ENCODE measurements around the gene ATP8B2. TPM values are rescaled to one million over a fixed set of nuclear protein-coding genes. Genes with fewer than 3 reads are reported as not detected.
A peak's percentile ranks its signal among the peaks of the same experiment; 100 is the strongest.
"Not testable (repeated sequence)": the region's sequence is repeated elsewhere in the genome, so short reads cannot be mapped to it uniquely, and the experiment has no call there.

ATP8B2 gene
- total RNA-seq, 1 donor from 2014 or later: 40.4 TPM

GRCh38 chr1:154323493-154323892 is 1.8 kb upstream of the ATP8B2 start:
- DNase-seq: no peak

GRCh38 chr1:154324241-154324640 is 1.1 kb upstream of the ATP8B2 start:
- no peak for DNase-seq

DNA sequence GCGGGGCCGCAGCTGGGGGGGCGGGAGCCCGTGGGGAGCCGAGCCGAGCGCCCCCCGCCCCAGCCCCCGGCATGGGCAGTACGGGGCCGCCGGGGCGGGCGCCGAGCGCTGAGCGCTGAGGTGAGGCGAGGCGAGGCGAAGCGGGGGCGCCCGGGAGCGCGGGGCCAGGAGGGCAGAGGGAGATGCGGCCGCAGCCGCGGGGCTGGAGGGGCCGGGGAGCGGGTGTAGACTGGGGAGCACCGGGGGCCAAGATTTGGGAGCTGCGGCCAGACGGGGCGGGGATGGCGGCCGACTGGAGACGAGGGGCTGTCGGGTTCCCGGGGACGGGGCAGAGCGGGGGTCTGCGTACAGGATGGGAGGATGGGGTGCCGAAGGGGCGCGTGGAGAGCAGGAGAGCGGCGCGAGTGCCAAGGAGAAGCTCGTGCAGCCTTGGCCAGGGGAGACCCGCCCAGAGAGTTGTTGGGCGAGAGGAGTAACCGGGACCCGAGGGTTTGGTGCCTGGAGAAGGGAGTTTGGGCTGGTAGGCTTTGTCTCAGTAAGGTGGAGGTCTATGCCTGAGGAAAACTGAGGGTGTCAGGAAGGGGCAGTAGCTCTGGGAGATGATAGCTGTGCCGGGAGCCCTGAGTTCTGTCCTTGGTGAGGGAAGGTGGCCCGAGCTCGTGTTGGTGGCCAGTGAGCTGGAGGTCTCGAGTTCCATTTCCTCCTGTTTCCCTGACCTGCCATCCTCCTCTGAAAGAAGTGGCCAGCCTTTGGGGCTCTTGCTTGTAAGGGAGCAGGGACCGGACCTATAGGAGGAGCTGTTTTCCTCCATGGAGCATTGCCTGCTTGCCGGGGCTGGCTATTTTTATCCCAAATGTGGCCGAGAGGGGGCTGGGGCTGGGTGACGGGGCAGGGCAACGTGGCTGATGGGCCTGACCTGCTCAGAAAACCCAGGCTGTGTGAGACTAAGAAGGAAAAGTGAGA is 539 bp downstream of the ATP8B2 start:
- DNase-seq: peak; percentile 58

DNA sequence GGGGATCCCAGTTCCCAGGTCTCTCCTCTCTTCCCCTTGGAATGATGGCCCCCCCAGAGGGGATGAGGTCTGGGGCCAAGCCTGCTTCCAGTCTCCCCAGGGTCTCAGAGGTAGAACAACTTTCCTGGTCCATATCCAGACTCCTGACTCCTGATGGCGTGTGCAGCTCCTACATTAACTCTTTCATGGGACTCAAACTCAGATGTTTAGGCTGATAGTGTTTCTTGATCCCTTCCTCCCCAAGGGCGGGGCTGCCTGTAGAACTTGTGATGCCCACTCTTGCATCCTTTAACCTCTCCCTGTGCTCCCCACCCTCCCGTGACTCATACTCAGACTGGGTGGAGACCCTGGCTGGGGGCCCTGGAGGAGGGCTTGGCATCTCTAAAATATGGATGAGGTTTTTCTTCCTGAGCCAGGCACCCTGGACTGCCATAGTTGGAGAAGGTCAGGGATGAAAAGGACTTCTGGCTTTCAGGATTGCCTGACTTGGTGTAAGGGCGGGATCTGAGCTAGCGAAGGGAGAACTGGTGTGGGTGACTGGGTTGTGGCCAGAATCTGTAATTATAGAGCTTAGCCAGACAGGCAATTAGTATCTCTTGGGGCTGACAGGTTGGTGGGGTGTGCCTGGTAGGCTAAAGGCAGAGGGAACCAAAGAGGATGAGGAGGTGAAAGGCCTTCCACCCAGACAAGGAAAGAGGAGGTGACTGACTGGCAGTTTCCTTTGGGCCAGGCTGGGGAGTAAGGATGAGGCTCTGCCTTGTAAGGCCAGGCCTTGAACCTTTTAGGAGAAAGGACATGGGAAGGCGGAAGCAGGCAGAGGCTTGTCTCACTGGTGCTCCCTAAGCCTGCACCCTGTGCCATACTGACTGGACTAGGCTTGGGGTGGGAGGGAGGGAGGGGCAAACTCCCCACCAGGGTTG is 1.5 kb downstream of the ATP8B2 start:
- DNase-seq: peak; percentile 43

DNA sequence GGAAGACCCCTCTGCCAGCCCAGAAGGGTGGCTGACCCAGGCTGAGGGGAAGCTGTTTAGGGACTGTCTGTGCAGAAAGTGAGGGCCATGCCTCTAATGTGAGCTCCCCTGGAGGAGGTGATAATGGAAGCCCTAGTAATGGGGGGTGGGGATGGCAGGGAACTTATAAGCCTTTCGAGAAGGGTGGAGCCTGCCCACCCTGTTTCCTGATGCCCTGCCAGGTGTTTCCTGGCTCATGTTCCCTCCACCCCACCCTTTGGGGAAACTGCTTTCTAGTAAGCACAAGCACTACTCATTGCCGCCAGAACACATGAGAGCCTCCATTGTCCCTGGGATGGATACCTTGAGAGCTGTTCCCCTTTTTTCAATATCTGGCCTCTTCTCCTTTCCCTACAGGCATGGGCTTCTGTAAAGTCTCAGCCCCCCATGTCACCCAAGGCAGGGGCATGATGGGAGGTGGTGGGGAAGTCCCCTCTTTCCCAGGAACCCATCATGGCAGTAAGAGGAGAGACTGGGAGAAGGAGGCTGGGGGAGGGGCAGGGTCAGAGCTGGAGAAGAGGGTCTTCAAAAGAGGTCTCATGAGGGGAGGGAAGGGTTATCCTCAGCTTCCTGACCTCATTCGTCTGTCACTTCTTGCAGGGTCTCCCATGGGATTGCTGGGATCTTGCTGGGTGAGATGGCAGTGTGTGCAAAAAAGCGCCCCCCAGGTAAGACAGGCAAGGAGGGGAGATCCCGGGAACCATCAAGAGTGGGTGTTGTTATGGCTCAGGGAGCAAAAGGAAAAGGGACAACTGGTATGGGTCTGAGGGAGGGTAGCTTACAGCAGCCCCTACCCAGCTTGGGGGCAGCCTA is 2.4 kb downstream of the ATP8B2 start:
- DNase-seq: no peak

- DNase-seq: peak; percentile 54
Measured at GRCh38 chr1:154328318-154329151, 3.2 kb downstream of the ATP8B2 start.

DNA sequence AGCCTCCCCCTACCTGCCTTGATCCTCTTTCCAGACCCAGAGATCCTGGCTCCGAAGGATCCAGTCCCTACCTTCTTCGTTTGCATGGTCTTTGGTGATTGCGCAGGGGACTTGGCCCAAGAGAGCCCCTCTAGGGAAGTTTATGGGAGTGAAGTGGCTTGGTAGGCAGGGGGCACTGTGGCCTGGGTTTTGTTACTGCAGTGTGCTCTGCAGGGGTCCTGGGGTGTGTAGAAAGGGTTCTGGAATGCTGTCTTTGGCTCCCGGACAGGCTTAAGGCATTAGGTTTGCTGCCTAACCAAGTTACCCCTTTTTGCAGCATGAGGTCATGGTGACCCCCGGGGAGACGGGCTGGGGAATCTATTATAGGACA is 3.8 kb downstream of the ATP8B2 start:
- no peak for DNase-seq

- no peak for DNase-seq
Measured at GRCh38 chr1:154329551-154330131, 4.3 kb downstream of the ATP8B2 start.

GRCh38 chr1:154330669-154331068 is 5.3 kb downstream of the ATP8B2 start:
- DNase-seq: no peak

DNA sequence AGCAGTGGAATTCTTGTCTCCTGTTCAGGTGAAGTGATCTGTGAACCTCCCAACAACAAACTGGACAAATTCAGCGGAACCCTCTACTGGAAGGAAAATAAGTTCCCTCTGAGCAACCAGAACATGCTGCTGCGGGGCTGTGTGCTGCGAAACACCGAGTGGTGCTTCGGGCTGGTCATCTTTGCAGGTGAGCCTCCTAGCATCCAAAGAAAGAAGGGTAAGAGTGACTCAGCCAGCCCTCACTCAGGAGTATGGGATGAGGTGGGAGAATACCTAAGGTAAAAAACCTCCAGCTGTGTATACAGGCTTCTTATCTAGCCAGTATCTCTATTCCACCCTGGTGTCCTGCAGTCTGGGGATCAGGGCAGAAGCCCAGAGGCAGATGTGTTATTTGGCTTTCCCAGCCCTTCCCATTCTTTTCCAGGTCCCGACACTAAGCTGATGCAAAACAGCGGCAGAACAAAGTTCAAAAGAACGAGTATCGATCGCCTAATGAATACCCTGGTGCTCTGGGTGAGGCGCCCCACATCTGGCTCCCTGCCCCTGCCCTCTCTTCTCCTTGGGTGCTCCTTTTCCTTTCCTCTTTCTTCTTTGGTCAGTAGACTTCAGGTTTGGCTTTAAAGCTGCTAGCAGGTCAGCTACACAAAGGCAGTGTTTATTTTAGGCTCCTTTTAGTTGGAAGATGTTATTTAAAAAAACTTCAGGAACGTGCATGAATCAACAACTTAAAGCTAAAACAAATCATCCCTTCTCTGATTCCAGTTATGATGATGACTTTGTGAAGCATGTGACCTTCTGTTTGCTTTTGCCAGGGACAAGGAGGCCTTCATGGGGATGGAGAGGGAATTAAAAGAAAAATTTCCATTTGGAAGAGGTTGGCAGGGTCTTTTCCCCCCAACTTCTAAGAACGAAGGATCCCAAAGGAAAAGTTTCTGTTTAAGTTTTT is 9.0 kb downstream of the ATP8B2 start:
- no peak for DNase-seq

DNA sequence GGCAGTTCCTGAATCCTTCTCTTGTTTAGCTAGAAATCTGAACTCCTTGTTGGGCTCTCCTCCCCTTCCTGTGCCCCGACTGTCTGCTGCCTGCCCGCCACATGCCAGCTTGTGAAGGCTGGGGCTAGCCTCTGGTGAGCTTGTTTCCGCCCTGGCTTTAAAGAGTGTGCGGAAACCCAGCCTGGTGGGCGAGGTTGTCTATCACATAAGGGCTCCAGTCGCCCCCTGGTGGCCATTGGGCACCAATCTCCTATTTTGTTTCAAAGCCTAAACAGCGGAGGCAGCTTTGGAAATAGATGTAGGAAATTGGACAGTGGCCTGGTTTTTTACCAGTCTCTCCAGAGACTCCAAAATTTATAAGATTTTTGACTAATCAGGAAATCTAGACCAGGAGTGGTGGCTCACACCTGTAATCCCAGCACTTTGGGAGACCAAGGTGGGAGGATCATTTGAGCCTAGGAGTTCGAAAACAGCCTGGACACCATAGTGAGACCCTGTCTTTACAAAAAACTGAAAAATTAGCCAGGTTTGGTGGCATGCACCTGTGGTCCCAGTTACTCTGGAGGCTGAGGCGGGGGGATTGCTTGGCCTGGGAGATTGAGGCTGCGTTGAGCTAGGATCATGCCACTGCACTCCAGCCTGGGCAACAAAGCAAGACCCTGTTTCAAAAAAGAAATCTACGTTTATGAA is 9.8 kb downstream of the ATP8B2 start:
- peak; percentile 69 for DNase-seq

DNA sequence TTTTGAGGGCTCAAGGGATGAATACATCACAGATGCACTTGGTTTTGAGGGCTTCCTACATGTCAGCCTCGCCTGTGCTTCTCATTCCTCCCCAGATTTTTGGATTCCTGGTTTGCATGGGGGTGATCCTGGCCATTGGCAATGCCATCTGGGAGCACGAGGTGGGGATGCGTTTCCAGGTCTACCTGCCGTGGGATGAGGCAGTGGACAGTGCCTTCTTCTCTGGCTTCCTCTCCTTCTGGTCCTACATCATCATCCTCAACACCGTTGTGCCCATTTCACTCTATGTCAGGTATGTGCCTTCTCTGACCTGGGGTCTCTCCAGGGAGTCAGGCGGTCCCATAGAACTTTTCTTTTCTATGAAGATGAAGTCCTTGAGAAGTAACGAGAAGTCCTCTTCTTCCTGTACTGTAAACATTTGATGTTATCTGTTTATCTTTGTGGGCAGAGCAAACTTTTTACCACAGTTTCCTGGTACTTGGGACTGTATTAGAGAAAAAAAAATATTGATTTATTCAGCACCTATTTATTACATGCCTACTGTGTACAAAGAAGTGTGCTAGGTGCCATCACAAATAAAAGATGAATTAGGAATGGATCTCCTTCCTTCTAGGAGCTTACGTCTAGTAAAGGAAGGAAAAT is 12.0 kb downstream of the ATP8B2 start:
- DNase-seq: no peak

DNA sequence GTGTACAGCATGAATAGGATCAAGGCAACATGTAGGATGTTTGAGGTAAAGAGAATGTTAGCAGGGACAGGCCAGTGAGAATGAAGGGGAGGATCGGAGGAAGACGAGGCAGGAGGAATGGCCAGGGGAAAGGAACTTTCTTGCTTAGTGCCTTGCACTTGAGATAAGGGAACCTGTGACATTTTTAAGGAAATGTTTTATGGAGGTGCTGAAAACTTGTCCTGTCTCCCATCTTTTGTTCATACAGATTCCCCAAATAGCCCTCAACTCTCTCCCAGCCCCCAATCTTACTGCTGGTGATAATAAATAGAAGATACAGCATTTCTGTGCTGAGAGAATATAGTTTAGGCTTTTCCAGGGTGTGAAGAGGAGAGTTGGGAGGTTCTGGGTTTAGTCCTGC is 13.6 kb downstream of the ATP8B2 start:
- DNase-seq: no peak

DNA sequence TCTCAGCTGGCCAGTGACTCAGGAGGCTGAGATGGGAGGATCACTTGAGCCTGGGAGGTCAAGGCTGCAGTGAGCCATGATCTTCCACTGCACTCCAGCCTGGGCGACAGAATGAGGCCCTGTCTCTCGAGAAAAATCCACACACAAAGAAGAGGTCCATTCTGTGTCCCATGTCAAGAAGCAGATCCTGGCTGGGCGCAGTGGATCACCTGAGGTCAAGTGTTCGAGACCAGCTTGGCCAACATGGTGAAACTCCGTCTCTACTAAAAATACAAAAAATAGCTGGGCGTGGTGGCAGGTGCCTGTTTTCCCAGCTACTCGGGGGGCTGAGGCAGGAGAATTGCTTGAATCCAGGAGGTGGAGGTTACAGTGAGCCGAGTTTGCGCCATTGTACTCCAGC is 16.0 kb downstream of the ATP8B2 start:
- DNase-seq: not testable (repeated sequence)

DNA sequence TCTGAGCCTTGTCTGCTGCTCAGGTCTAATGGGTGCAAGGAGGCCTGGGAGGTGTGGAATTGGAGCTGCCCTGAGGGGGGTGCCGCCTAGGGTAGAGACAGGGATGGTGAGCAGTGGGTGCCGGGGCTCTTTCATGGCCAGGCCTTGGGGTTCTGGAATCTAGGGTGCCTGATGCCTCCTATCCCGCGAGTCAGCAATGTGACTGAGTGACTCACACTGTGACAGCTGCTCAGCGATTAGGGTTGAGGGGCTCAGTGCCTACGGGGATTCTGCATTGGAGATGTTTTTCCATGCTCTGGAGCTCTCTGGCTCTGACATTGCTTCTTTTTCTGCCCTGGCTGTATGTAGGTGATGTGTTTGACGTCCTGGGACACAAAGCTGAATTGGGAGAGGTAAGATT is 16.8 kb downstream of the ATP8B2 start:
- no peak for DNase-seq

DNA sequence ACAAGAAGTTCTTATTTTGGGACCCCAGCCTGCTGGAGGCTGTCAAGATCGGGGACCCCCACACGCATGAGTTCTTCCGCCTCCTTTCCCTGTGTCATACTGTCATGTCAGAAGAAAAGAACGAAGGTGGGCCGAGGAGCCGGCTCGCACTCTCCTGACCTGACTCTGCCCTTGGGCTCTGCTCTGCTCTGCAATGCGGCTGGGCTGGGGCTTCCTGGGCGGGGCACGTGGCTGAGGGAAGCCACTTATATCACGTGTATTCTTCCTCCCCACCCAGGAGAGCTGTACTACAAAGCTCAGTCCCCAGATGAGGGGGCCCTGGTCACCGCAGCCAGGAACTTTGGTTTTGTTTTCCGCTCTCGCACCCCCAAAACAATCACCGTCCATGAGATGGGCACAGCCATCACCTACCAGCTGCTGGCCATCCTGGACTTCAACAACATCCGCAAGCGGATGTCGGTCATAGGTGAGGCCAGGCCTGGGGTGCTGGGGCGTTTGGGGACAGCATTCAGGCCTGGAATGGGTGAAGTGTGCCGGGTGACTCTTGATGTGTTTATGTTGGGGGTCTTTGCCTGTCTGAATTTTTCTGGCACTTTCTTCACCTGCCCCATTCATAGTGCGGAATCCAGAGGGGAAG is 17.6 kb downstream of the ATP8B2 start:
- no peak for DNase-seq

- DNase-seq: no peak
Measured at GRCh38 chr1:154344977-154345837, 19.9 kb downstream of the ATP8B2 start.

Data from skin of body (tissue), 2 donors.